Motor neuron (in vitro differentiated cells): ENCODE measurements around the gene CCDC78. TPM values are rescaled to one million over a fixed set of nuclear protein-coding genes. Genes with fewer than 3 reads are reported as not detected.
A peak's percentile ranks its signal among the peaks of the same experiment; 100 is the strongest.

Experiments
- ATAC-seq, 8 experiments: fragments of 200-7000 bp; cut with Tn5 transposase; replicated peaks in 6 of 8; 2 replicates each; pipeline ENCODE4 v1.8.0; 2021; ENCODE audit warnings: mild to moderate bottlenecking in 8 of 8, moderate library complexity in 8 of 8
- H3K27ac ChIP-seq, 2 donors: fragments of 250-450 bp; sonication (Bioruptor Pico); 2 replicates each; pipeline ENCODE4 v1.9.0; 2021; ENCODE audit warnings: antibody characterized with exemption in 2 of 2, mild to moderate bottlenecking in 2 of 2, moderate library complexity in 1 of 2
- H3K4me1 ChIP-seq, 2 donors: fragments of 250-450 bp; sonication (Bioruptor Pico); replicated peaks in 1 of 2; 2 replicates each; pipeline ENCODE4 v1.6.1; 2021; ENCODE audit warnings: antibody characterized with exemption in 2 of 2, mild to moderate bottlenecking in 2 of 2, moderate library complexity in 1 of 2
- H3K4me3 ChIP-seq, 5 donors: fragments of 250-450 bp; sonication (Bioruptor Pico); 2 replicates each; pipeline ENCODE4 v1.9.0; 2021; ENCODE audit warnings: antibody characterized with exemption in 5 of 5, mild to moderate bottlenecking in 5 of 5, moderate library complexity in 4 of 5
- WGBS, 10 experiments: fragments of 450-650 bp; shearing (Covaris generic); methylation state at CpG; one replicate each; pipeline ENCODE4 v1.0.0; 2022; 5-methylcytosine and 5-hydroxymethylcytosine counted together
- in situ Hi-C, 9 experiments: fragments of 400-800 bp; cut with MboI; loops; one replicate each; pipeline ENCODE4 v1.15.0; 2021; ENCODE audit warnings: low sequenced_read_pairs in 9 of 9, low pct_unique_long_range_greater_than_20kb in 2 of 9; ENCODE audit not compliant: unreplicated experiment in 9 of 9
- total RNA-seq, 8 experiments: library from RNA; unstranded; fragments of 300-600 nt; gene quantifications; 2 replicates each; pipeline versions ENCODE4 v1.2.3 to v1.2.4, GENCODE V29; 2022

Gene CCDC78
- 10 to 100 TPM in 1 of 8 experiments, 1 to 10 TPM in 7; 2.7 to 26.1 (median 4.6) TPM for total RNA-seq

DNA sequence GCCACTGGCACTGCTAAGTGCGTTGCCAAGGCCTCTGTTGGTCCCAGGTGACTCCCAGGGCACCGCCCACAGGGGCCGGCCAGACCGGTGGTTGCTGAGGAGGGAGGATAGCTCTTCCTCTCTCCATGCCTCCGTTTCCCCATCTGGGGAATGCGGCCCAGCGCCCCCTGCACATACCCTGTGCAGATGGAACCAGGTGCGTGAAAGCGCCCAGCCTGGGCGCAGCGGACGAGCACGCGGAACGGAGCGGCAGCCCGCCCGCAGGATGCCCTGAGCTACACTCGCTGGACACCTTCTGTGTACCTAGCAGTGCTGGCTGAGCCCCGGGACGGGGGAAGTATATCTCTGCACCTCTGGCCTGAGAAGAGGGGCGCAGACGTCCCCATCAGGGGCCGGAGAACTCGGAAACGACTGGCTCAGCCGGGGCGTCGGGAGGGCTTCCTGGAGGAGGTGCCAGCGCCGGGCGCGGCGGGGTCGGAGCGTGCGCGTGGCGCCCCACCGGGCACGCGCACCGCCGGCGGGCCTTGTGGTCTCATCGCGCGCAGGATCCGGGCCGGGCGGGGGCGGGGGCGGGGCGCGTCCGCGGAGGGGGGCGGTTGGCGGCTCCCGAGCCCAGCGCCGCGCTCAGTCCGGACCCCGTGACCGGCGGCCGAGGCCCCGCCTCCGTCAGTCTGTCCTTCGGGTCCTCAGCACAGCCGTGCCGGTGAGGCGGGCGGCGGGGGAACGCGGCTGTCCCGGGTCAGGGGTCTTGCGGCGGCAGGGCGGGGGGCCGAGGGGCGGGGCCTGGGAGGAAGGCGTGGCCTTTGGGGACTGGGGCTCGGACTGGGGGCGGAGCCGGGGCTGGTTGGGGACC is at the start of gene CCDC78, which contains the start of gene HAGHL:
CCDC78 (minus strand) TSS at position 6 of the 853 bp plus-strand sequence. CDS start 76 bp downstream, outside the sequence.
HAGHL (plus strand) TSS at position 669 of the 853 bp plus-strand sequence. CDS start 404 bp downstream, outside the sequence.
- Histone ChIP-seq H3K4me1 (peaks cover 6 to 12% of the 10 kb centered on the region in 2 donors), H3K4me3 (peak within 1 kb of the TSS; percentile 40 to 52 (median 43)), H3K27ac (peak within 1 kb of the TSS; percentile 26 to 72)
- WGBS, 10 experiments, result 30 to 40% methylated on average over 2 to 5 of the region's 88 CpGs; no CpG with 5 or more reads in 8 of the 10 experiments
- in situ Hi-C loops, result no loop called here
- peak; percentile 12 to 66 (median 48) for ATAC-seq

DNA sequence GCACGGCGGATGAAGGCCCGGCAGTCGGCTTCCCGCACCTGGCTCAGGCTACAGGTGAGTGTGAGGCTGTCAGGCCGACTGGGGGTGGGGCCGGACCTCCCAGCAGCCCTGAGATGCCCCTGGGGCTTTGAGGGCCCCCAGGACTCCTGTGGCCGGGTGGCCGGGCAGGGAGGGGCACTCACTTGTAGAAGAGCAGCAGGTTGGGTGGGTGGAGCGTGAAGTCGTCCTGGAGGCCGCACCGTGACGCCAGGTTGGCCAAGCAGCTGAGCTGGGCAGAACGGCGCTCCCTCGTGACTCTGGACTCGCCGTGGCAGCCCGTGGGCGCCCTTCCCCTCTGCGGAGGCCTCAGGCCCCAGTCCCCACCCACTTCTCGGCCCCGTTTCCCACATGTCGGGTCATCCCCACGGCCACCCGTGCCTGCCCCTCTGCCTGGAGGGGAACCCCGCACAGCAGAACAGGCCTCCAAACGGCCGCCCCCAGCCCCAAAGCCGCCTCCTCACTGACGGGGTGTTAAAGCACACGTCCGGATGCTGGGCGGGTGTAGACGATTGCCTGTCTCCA is 49.1 kb upstream of the CCDC78 start:
- peak in 2 of 8 experiments; percentile 5 for ATAC-seq
- Histone ChIP-seq H3K27ac (no peak overlapping the region), H3K4me1 (no peaks in the 10 kb centered on the region), H3K4me3 (no peak overlapping the region)
- WGBS, 10 experiments, result no CpG with 5 or more reads among the region's 36 CpGs
- in situ Hi-C loops, result no loop called here

DNA sequence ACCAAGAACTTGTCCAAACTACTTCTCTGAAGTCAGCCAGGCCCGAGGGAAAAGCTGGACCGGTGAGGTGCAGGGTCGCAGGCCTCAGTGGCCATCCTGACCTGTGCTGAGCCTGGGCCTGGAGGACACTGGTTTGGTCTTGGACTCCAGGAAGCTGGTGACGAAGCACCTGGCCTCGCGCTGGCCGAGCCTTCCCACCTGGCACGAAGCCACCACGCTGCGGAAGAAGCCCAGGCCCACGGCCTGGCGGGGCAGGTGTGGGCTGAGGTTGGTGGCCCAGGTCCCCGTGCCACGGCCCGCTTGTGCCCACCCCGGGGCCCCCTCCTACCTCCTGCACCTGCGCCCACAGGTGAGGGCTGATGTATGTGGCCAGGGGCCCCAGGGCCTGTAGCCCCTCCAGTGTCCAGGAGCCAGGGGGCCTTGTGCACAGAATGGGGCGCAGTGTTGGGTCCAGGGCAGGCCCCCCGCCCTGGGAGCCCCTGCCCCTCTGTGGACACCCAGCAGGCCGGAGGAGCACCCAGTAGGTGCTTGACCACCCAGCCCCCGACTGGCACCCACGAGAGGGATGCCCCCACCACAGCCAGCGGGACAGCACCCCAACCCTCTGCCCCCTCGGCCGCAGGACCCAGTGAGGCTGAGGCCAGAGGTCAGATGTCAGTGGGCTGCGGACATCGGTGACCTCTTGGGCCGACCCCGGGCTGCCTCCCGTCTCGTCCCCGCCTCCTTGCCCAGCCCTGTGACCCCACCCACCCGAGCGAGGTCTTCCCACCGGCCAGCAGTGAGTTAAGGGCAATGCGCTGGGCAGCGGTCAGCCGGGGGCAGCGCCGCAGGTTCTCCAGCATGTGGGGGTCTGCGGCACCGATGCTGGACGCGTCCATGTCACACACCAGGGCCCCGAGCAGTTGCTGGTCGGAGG is 48.1 kb upstream of the CCDC78 start:
- ATAC-seq, result peak in 2 of 8 experiments; percentile 4 to 10
- Histone ChIP-seq H3K4me1 (peaks cover 0 to 5% of the 10 kb centered on the region in 2 donors), H3K27ac (no peak overlapping the region), H3K4me3 (no peak overlapping the region)
- in situ Hi-C loops, result no loop called here
- 90 to 94% (median 92%) methylated on average over 3 to 6 of the region's 46 CpGs; no CpG with 5 or more reads in 7 of the 10 experiments for WGBS, 10 experiments

DNA sequence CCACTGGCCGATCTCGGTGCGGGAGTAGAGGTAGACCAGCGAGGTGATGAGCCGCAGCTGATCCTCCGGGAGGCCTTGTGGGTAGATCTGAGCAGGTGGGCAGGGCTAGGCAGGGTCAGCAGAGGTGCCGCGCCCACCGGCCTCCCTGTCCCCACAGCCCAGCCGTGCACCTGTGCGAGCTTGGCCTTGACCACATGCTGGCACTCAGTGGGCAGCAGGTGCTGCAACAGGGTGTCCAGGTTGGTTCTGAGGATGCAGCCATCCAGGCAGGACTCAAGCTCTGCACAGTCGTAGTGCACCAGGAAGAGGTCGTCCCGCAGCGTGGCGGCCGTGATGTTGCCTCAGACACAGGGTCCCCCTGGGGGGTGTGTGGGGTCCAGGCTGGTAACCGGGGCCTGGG is 46.7 kb upstream of the CCDC78 start:
- in situ Hi-C loops, result no loop called here
- no peak for ATAC-seq
- H3K27ac ChIP-seq, result no peak overlapping the region
- no CpG with 5 or more reads among the region's 18 CpGs for WGBS, 10 experiments
- peaks cover 6 to 16% of the 10 kb centered on the region in 2 donors for H3K4me1 ChIP-seq
- no peak overlapping the region for H3K4me3 ChIP-seq

DNA sequence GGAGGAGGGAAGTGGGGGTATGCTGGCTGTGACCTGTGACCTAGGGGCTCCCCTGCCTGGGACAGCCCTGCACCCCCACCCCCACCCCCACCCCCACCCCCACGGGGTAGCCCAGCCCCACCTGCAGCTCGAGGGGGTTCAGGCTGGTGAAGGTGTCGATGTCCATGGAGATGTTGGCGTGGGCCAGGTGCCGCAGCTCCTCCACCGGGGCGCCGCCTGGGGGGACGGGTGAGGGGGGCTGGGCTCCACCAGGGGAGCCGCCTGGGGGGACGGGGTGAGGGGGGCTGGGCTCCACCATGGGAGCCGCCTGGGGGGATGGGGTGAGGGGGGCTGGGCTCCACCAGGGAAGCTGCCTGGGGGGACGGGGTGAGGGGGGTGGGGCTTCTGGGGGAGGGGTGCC is 44.2 kb upstream of the CCDC78 start:
- H3K4me1 ChIP-seq, result peaks cover 6 to 16% of the 10 kb centered on the region in 2 donors
- in situ Hi-C loops, result no loop called here
- H3K4me3 ChIP-seq, result no peak overlapping the region
- WGBS, 10 experiments, result no CpG with 5 or more reads among the region's 13 CpGs
- no peak for ATAC-seq
- H3K27ac ChIP-seq, result no peak overlapping the region

DNA sequence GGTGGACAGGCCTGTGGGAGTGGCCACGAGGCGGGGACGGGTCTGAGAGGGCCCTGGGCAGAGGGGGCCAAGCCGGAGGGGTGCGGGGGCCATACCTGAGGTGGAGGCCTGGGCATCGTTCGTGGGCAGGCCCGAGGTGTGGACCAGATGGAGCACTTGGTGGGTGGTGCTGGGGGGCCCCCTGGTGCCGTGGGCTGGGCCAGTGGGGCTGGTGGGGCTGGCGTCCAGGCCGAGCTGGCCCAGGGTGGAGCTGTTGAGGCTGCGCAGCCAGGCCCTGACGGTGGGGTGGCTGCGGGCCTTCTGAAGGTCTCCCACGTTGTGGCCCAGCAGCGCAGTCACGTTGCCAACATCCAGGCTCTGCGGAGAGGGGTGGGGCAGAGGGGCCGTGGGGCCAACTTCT is 43.7 kb upstream of the CCDC78 start:
- in situ Hi-C loops, result no loop called here
- no CpG with 5 or more reads among the region's 19 CpGs for WGBS, 10 experiments
- Histone ChIP-seq H3K27ac (no peak overlapping the region), H3K4me1 (peaks cover 9 to 16% of the 10 kb centered on the region in 2 donors), H3K4me3 (no peak overlapping the region)
- peak in 1 of 8 experiments; percentile 9 for ATAC-seq

DNA sequence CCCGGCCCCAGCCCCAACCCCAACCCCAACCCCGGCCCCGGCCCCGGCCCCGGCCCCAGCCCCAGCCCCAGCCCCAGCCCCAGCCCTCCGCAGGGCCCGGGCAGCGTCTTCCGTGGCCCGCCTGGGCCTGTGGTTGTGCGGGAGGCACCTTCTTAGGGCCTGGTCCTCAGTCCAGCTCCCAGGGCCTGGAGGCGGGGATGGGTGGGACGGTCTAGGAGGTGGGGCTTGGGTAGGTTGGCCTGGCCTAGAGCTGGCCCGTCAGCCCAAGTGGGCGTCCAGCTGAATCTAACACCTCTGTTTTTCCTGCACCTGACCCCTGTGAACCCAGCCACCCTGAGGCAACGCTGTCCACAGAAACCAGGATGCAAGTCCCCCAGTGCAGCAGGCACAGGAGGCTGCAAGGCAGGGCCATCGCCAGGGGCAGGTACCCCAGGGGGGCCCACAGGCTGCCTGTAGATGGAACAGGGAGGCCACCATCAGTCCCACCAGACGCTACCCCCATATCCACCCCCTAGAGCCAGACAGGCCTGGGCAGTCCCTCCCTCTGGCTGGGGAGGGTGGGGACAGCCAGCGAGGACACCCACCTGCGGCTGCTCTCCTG is 43.0 kb upstream of the CCDC78 start:
- WGBS, 10 experiments, result 40 to 80% methylated on average over 1 of the region's 20 CpGs; no CpG with 5 or more reads in 8 of the 10 experiments
- ATAC-seq, result peak in 5 of 8 experiments; percentile 41 to 80 (median 68)
- no peak overlapping the region for H3K4me3 ChIP-seq

DNA sequence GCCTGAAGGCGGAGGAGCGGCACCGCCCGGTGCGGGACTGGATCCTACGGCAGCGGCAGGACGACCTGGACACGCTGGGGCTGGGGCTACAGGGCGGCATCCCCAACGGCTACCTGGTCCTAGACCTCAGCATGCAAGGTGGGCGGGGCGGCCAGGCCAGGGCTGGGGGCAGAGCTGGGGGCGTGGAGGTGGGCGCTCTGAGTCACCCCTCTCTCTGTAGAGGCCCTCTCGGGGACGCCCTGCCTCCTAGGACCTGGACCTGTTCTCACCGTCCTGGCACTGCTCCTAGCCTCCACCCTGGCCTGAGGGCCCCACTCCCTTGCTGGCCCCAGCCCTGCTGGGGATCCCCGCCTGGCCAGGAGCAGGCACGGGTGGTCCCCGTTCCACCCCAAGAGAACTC is 42.2 kb upstream of the CCDC78 start:
- in situ Hi-C loops, result no loop called here
- peak in 5 of 8 experiments; percentile 22 to 59 (median 39) for ATAC-seq
- Histone ChIP-seq H3K4me1 (peaks cover 11 to 16% of the 10 kb centered on the region in 2 donors), H3K4me3 (no peak overlapping the region), H3K27ac (no peak overlapping the region)
- 100% methylated on average over 1 of the region's 21 CpGs; no CpG with 5 or more reads in 9 of the 10 experiments for WGBS, 10 experiments

More for the DNA sequence above, 43.0 kb upstream of the CCDC78 start:
- in situ Hi-C loops, result no loop called here
- Histone ChIP-seq H3K27ac (peak overlapping the region in 1 of 2 donors; percentile 56), H3K4me1 (peaks cover 11 to 16% of the 10 kb centered on the region in 2 donors)

DNA sequence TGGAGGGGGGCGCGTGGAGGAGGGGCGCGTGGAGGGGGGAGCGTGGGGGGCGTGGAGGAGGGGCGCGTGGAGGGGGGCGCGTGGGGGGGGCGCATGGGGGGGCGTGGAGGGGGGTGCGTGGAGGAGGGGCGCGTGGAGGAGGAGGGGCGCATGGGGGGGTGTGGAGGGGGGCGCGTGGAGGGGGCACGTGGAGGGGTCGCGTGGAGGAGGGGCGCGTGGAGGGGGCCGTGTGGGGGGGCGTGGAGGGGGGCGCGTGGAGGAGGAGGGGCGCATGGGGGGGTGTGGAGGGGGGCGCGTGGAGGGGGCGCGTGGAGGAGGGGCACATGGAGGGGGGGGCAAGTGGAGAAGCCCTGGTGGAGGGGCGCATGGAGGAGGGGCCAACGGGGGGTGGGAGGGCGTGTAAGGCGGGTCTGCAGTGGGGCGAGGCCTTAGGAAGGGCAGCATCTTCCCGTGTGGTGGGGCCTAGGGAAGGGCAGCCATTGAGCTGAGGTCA is 41.5 kb upstream of the CCDC78 start:
- Histone ChIP-seq H3K4me3 (no peak overlapping the region), H3K27ac (no peak overlapping the region), H3K4me1 (peaks cover 11 to 16% of the 10 kb centered on the region in 2 donors)
- WGBS, 10 experiments, result no CpG with 5 or more reads among the region's 38 CpGs
- in situ Hi-C loops, result no loop called here
- no peak for ATAC-seq

DNA sequence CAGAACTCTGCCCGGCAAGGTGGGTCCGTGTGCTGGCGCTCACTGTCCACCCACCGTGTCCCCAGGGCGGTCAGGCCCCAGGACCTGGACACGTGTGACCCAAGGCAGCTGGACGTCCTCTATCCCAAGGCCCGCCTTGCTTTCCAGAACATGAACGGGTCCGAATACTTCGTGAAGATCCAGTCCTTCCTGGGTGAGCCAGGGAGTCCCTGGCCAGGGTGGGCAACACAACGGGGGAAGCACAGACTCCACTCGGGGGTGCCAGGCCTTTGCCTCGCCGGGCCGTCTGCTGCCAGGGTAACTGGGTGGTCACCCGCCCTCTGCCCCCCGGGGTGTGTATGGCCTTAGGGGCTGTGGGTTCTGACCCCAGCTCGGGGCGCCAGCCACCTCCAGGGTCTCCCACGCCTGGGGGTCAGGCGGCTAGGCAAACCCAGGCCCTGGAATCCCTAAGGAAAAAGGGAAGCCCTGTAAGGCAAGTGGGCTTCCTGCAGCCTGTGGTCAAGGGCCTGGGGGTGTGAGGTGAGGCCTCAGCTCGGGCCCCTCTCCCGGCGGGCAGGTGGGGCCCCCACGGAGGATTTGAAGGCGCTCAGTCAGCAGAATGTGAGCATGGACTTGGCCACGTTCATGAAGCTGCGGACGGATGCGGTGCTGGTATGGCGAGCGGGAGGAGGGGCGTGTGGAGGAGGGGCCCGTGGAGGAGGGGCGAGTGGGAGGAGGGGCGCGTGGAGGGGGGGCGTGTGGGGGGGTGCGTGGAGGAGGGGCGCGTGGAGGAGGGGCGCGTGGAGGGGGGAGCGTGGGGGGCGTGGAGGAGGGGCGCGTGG is 40.8 kb upstream of the CCDC78 start:
- WGBS, 10 experiments, result 95% methylated on average over 4 of the region's 48 CpGs; no CpG with 5 or more reads in 9 of the 10 experiments
- no peak for ATAC-seq
- H3K27ac ChIP-seq, result no peak overlapping the region
- in situ Hi-C loops, result no loop called here
- peaks cover 11 to 19% of the 10 kb centered on the region in 2 donors for H3K4me1 ChIP-seq
- no peak overlapping the region for H3K4me3 ChIP-seq

DNA sequence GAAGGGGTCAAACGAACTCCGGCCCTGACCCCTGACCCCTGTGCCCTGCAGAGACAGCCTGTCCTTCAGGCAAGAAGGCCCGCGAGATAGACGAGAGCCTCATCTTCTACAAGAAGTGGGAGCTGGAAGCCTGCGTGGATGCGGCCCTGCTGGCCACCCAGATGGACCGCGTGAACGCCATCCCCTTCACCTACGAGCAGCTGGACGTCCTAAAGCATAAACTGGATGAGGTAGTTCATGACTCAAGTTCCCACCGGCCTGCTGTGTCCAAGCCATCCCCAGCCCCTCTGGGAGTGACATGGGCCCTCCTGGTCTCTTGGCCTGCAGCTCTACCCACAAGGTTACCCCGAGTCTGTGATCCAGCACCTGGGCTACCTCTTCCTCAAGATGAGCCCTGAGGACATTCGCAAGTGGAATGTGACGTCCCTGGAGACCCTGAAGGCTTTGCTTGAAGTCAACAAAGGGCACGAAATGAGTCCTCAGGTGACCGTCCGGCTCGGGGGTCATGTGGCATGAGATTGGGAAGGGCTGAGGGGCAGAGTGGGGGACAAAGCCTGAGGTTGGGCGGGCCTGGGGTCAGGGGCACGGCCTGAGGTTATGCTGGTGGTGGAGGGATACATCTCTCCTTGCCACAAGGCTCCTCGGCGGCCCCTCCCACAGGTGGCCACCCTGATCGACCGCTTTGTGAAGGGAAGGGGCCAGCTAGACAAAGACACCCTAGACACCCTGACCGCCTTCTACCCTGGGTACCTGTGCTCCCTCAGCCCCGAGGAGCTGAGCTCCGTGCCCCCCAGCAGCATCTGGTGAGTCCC is 40.0 kb upstream of the CCDC78 start:
- WGBS, 10 experiments, result 95 to 100% (median 96%) methylated on average over 2 to 8 of the region's 29 CpGs; no CpG with 5 or more reads in 6 of the 10 experiments
- H3K27ac ChIP-seq, result no peak overlapping the region
- H3K4me1 ChIP-seq, result peaks cover 11 to 23% of the 10 kb centered on the region in 2 donors
- no peak for ATAC-seq
- no peak overlapping the region for H3K4me3 ChIP-seq
- in situ Hi-C loops, result no loop called here
